Aorta (tissue), 5 donors: ENCODE data around the gene ZNF682. TPM values are rescaled to one million over a fixed set of nuclear protein-coding genes. Genes with fewer than 3 reads are reported as not detected.
A peak's percentile ranks its signal among the peaks of the same experiment; 100 is the strongest.
"Not testable (repeated sequence)": the region's sequence is repeated elsewhere in the genome, so short reads cannot be mapped to it uniquely, and the experiment has no call there.

Source experiments
- ATAC-seq: fragments of 200-7000 bp; cut with Tn5 transposase; one replicate; pipeline ENCODE4 v1.9.1; 2022; ENCODE audit warnings: moderate library complexity; ENCODE audit not compliant: low FRiP score
- DNase-seq, 2 donors: peaks; one replicate each; pipeline ENCODE4 v3.0.0-alpha.2; 2020
- H3K27ac ChIP-seq, 2 donors: one replicate each; pipeline ENCODE4 v1.5.1; 2013; ENCODE audit warnings: low read length in 2 of 2, mild to moderate bottlenecking in 2 of 2, moderate library complexity in 2 of 2, control low read depth in 1 of 2, inconsistent platforms in 1 of 2, low read depth in 1 of 2
- H3K27me3 ChIP-seq, 2 donors: one replicate each; pipeline ENCODE4 v1.6.1; 2013; ENCODE audit warnings: control low read depth in 1 of 2, low read length in 1 of 2, mild to moderate bottlenecking in 1 of 2, moderate library complexity in 1 of 2; ENCODE audit not compliant: insufficient read depth in 2 of 2, control insufficient read depth in 1 of 2
- H3K36me3 ChIP-seq, 2 donors: one replicate each; pipeline ENCODE4 v1.6.1; 2013; ENCODE audit warnings: control low read depth in 1 of 2, low read length in 1 of 2, mild to moderate bottlenecking in 1 of 2; ENCODE audit not compliant: insufficient read depth in 2 of 2, control insufficient read depth in 1 of 2
- H3K4me1 ChIP-seq, 2 donors: one replicate each; pipeline ENCODE4 v1.6.1; 2013; ENCODE audit warnings: low read length in 2 of 2, control low read depth in 1 of 2, mild to moderate bottlenecking in 1 of 2, moderate library complexity in 1 of 2; ENCODE audit not compliant: insufficient read depth in 2 of 2, control insufficient read depth in 1 of 2
- H3K4me3 ChIP-seq, 2 donors: one replicate each; pipeline ENCODE4 v1.5.1; 2013; ENCODE audit warnings: low read length in 2 of 2, control low read depth in 1 of 2, mild to moderate bottlenecking in 1 of 2
- H3K9me3 ChIP-seq: one replicate; pipeline ENCODE4 v1.6.1; 2013; ENCODE audit warnings: mild to moderate bottlenecking, low read length; ENCODE audit not compliant: control insufficient read depth
- WGBS, 2 donors: extraction: QIAGEN DNeasy Blood & Tissue Kit; methylation state at CpG; one replicate each; pipeline ENCODE4 v1.1.7; 2013; 5-methylcytosine and 5-hydroxymethylcytosine counted together
- intact Hi-C, 2 donors: fragments of 100-400 bp; cut with DNase I; formaldehyde crosslinking; loops; one replicate each; pipeline versions ENCODE4 v1.14.2 to v1.15.0; 2022
- polyA plus RNA-seq, 2 donors: library from polyadenylated mRNA; stranded (reverse); fragments of 200-250 nt; gene quantifications; one replicate each; pipeline ENCODE4 v1.2.3, GENCODE V29; 2013
- total RNA-seq, 2 donors: library from RNA; stranded (reverse); fragmentation: NEBNext Ultra II Directional; extraction: Animal tissue kit (Norgen Biotek cat#: 25700); gene quantifications; one replicate each; pipeline ENCODE4 v1.2.1, GENCODE V29; 2021
- donor health status: healthy with polysubstance abuse.
- donor health status: Bipolar disorder and iron deficiency.
- donor health status: DM: no; HTN: no; CAD: no.
- donor health status: DM: no; HTN: no; CAD: no.
- donor health status: DM: yes; HTN: yes; CAD: no.

ZNF682 gene
- total and polyA plus RNA-seq, 4 donors: 2.1 to 7.5 (median 3.2) TPM

DNA sequence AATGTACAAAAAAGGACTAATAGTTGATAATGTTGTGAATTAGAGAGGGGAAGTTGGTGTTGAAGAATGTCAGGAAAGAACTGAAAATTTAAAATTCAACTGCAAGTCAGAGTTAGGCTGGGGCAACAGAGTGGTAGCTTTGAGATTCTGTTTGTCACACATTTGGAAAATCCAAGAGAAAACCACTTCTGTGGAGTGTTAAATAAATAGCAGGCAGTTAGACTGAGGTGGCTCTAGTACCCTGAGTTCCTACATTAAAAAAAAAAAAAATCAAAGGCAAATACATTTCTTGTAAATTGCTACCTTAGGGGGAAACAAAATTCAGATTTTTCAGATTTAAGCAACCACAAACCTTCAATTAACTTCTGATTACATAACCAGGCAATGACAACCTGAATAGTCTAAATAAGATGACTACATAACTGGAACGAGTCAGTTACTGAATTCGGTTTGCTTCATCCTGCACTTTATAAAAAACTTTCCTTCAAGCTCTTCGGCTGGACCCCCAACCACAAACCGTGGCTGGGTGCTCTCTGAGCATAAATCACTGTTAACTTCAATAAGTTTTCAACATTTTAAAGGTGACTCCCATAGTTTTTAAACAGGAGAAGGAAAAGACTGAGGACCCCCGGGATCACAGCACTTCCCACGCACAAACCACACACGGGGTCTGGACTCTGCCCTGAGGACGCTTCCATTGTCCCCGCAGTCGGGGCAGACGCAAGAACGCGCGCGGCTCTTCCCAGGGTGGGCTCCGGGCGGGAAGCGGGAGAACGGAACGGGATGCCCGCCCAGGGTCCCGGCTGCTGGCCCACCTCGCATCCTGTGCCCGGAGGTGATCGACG lies 725 bp downstream of the ZNF682 start:
- Histone ChIP-seq H3K4me1 (no peaks in the 10 kb centered on the region), H3K36me3 (no peaks in the 10 kb centered on the region), H3K4me3 (peak overlapping the region; percentile 71 to 93), H3K27me3 (no peaks in the 10 kb centered on the region), H3K27ac (peak overlapping the region in 1 of 2 donors; percentile 15), H3K9me3 (no peaks in the 10 kb centered on the region)
- 0 to 1% methylated on average over 26 of the region's 26 CpGs for WGBS, 2 donors
- DNase-seq (no peak), ATAC-seq (no peak)
- intact Hi-C loops: loop anchor here in 1 of 2 donors (2.0 to 5.0 kb wide), 2 partner anchors 14 to 39 kb away; partner anchors contain the start of gene ZNF90

DNA sequence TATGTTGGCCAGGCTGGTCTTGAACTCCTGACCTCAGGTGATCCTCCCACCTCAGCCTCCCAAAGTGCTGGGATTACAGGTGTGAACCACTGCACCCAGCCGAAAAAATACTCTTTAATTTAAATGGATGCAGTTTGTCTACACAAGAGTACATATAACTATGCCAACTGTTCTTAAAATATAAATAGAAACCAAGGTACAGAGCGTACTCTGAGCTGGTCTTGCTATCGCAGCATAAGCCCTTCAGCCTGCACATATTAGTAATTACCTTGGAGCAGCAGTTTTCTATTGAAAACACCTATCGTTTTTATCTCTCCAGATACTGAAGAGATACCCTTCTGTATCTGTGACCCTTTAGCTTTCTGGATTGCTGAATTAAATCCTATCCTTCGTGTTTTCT lies 3.4 kb downstream of the ZNF682 start:
- intact Hi-C loops: loop anchor here in 1 of 2 donors (5.0 kb wide), 1 partner anchor 41 kb away; the partner anchor contains the start of gene ZNF90
- H3K4me3 ChIP-seq: no peak overlapping the region
- peaks cover 0 to 3% of the 10 kb centered on the region in 2 donors for H3K36me3 ChIP-seq
- no peaks in the 10 kb centered on the region for H3K4me1 ChIP-seq
- no peak for DNase-seq
- no peaks in the 10 kb centered on the region for H3K27me3 ChIP-seq
- no peak overlapping the region for H3K27ac ChIP-seq
- ATAC-seq: no peak
- H3K9me3 ChIP-seq: no peaks in the 10 kb centered on the region
- WGBS, 2 donors: 92 to 96% methylated on average over 5 of the region's 5 CpGs

DNA sequence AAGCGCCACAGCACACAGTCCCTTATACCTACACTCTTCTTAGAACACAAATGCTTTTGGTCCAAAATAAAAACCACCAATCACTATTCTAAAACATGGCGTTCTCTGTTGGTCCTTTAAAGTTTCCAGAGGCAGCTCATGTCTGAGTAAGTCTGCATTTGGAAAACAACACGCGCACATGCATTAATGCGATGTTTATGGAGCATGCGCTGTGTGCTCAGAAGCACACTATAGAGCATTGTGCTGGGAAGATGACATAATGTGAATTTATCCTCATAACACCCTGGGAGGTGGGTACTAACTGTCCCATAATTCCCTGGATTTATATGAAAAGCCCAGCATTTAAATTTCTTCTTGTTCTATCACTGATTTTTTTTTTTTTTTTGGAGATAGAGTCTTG lies 10.7 kb downstream of the ZNF682 start:
- no peaks in the 10 kb centered on the region for H3K27me3 ChIP-seq
- DNase-seq (no peak), ATAC-seq (no peak)
- no peak overlapping the region for H3K4me3 ChIP-seq
- no peaks in the 10 kb centered on the region for H3K4me1 ChIP-seq
- WGBS, 2 donors: 98% methylated on average over 6 of the region's 6 CpGs
- intact Hi-C loops: no loop called here
- no peaks in the 10 kb centered on the region for H3K9me3 ChIP-seq
- H3K27ac ChIP-seq: no peak overlapping the region
- peaks cover 0 to 3% of the 10 kb centered on the region in 2 donors for H3K36me3 ChIP-seq

DNA sequence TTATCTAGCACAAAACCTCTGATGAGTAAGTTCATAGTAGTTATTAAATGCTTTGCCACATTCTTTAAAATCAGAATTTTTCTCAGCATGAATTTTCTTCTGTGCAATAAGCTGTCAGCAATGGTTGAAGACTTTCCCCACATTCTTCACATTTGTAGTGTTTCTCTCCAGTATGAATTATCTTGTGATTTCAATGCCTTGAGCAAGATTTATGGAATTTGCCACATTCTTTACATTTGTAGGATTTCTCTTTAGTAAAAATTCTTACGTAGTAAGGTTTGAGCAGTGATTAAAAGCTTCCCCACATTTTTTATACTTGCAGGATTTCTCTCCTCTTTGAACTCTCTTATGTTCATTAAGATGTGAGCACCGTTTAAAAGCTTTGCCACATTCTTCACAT lies 33.6 kb downstream of the ZNF682 start:
- Histone ChIP-seq H3K4me3 (no peak overlapping the region), H3K36me3 (peaks cover 5% of the 10 kb centered on the region in 2 donors), H3K4me1 (no peaks in the 10 kb centered on the region), H3K27me3 (no peaks in the 10 kb centered on the region), H3K9me3 (peaks cover 12% of the 10 kb centered on the region), H3K27ac (no peak overlapping the region)
- WGBS, 2 donors: 73 to 81% methylated on average over 2 of the region's 2 CpGs
- intact Hi-C loops: no loop called here
- DNase-seq (no peak), ATAC-seq (no peak)

DNA sequence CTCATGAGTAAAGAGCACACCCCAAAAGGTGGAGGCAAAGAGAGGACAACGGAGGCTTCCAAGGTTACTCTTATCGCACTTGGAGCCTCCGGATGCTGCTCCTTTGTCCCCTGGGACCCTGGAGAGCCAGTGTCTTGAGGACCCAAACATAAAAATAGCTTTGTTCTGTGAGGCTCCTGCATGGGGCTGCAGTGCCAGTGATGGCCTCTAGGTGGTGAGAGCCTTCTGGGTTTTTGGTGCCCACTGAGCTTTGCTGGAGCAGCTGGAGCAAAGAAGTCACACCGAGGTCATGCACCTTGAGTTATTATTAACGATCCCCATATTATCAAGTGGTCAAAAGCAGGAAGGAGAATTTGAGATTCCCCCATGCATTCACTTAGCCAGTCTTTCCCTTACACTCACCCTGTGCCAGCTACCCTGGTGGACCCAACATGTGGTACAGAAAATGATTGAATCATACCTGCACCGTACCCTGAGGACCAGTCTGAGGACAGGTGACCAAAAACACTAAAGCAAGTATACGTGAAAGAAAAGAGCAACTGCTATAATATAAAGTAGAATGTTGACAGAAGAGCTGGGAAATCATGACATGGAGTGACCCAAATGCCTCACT lies 41.5 kb downstream of the ZNF682 start:
- ATAC-seq (no peak), DNase-seq (no peak)
- Histone ChIP-seq H3K27me3 (no peaks in the 10 kb centered on the region), H3K9me3 (peaks cover 1% of the 10 kb centered on the region), H3K4me1 (no peaks in the 10 kb centered on the region), H3K36me3 (no peaks in the 10 kb centered on the region), H3K27ac (no peak overlapping the region), H3K4me3 (no peak overlapping the region)
- 42 to 51% methylated on average over 7 of the region's 7 CpGs for WGBS, 2 donors
- intact Hi-C loops: no loop called here

DNA sequence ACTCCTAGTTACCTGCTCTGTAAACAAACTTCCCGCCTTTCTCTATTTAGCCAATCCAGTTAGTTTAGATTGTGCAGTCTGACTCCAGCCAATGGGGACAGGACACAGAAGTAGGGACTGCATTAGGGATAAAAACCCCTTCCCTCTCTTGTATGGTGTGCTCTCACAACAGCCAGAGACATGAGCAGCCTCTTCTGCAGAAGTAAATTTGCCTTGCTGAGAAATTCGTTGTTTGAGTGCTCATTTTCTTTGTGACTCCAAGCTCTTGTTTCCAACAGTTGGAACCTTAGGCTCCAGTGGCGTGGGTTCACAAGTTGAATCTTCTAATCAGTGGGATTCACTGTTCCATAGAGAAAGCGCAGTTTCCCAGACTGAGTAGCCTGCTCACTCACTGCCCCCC lies 72.4 kb downstream of the ZNF682 start:
- no peaks in the 10 kb centered on the region for H3K4me1 ChIP-seq
- no peak overlapping the region for H3K4me3 ChIP-seq
- peaks cover 9% of the 10 kb centered on the region for H3K9me3 ChIP-seq
- ATAC-seq (no peak), DNase-seq (no peak)
- no peaks in the 10 kb centered on the region for H3K27me3 ChIP-seq
- intact Hi-C loops: no loop called here
- no peak overlapping the region for H3K27ac ChIP-seq
- no peaks in the 10 kb centered on the region for H3K36me3 ChIP-seq
- 81 to 87% methylated on average over 4 of the region's 4 CpGs for WGBS, 2 donors

DNA sequence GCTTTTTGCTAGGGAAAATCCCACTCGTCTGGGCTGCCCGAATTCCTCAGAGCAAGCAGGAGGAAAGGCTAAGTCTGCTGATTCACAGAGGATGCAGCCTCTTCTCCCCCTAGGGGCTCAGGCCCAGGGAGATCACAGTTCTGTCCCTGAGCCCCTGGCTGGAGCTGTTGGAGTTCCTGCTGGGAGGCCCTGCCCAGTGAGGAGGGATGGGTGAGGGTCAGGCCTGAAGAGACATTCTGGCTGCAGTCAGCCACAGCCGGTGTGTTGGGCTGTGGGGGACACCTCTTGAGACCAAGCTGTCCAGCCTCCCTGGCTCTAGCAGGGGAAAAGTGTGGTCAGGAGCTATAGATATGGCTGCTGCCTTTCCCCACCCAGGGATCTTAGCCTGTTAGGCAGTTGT lies 73.2 kb downstream of the ZNF682 start:
- H3K4me3 ChIP-seq, H3K4me1 ChIP-seq, intact Hi-C loops, H3K27ac ChIP-seq, H3K27me3 ChIP-seq, DNase-seq, H3K36me3 ChIP-seq, H3K9me3 ChIP-seq, ATAC-seq: not testable (repeated sequence)
- 85 to 90% methylated on average over 3 of the region's 3 CpGs for WGBS, 2 donors

DNA sequence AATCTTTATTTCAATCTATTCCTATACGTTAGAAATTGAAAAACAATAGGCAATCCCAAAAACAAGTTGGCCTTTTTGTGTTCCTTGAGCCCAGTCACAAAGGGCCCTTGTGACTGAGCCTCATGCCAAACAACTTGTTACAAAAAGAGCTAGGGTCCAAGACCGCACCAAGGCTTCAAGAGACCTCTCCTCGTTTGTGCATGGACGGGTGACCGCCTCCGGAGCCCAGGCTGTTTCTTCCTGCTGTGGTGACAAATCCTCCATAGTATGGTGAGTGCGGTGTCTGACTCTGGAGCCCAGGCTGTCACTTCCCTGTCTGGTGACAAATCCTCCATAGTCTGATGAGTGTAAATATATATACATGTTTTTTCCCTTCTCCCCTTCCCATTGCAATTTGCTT lies 74.9 kb downstream of the ZNF682 start:
- no peaks in the 10 kb centered on the region for H3K4me1 ChIP-seq
- H3K36me3 ChIP-seq: no peaks in the 10 kb centered on the region
- H3K9me3 ChIP-seq: peaks cover 9% of the 10 kb centered on the region
- H3K4me3 ChIP-seq: no peak overlapping the region
- H3K27me3 ChIP-seq: no peaks in the 10 kb centered on the region
- no peak overlapping the region for H3K27ac ChIP-seq
- no peak for ATAC-seq
- intact Hi-C loops: loop anchor here in 1 of 2 donors (5.0 kb wide), 1 partner anchor 432 kb away; no protein-coding TSS in a partner anchor
- WGBS, 2 donors: 86 to 88% methylated on average over 7 of the region's 7 CpGs
- no peak for DNase-seq
